SIG-M5 treated with dmso at 0.1 percent for 504 hours (cell line): ENCODE measurements around the gene MGST2.
"Not testable (repeated sequence)": the region's sequence is repeated elsewhere in the genome, so short reads cannot be mapped to it uniquely, and the experiment has no call there.

Experiments
- DNase-seq: peaks from one replicate; lab custom pipeline; 2025; ENCODE audit not compliant: unreplicated experiment; lab: John Stamatoyannopoulos, UW

MGST2 gene

GRCh38 chr4:139665690-139666529, at the start of gene MGST2:
Gene MGST2, plus strand, starts transcription at chr4:139665819. Its CDS starts 201 bp downstream, at chr4:139666020.
- peak; percentile 63 for DNase-seq

GRCh38 chr4:139617702-139618490, 47.7 kb upstream of the MGST2 start:
- DNase-seq, result peak; percentile 50

GRCh38 chr4:139619644-139620043, 46.0 kb upstream of the MGST2 start:
- DNase-seq, result peak; percentile 54

GRCh38 chr4:139622901-139623381, 42.7 kb upstream of the MGST2 start:
- DNase-seq, result no peak

- no peak for DNase-seq
Measured at GRCh38 chr4:139624441-139625092, 41.1 kb upstream of the MGST2 start.

- DNase-seq, result no peak
Measured at GRCh38 chr4:139625093-139625455, 40.5 kb upstream of the MGST2 start.

- no peak for DNase-seq
Measured at GRCh38 chr4:139625482-139625881, 40.1 kb upstream of the MGST2 start.

GRCh38 chr4:139628184-139629012, 37.2 kb upstream of the MGST2 start:
- DNase-seq, result no peak

- DNase-seq, result no peak
Measured at GRCh38 chr4:139629436-139630125, 36.0 kb upstream of the MGST2 start.

- DNase-seq, result no peak
Measured at GRCh38 chr4:139630126-139630495, 35.5 kb upstream of the MGST2 start.

GRCh38 chr4:139630991-139631390, 34.6 kb upstream of the MGST2 start:
- DNase-seq, result no peak

- no peak for DNase-seq
Measured at GRCh38 chr4:139631791-139632190, 33.8 kb upstream of the MGST2 start.

GRCh38 chr4:139632739-139633138, 32.9 kb upstream of the MGST2 start:
- not testable (repeated sequence) for DNase-seq

- DNase-seq, result no peak
Measured at GRCh38 chr4:139633195-139633594, 32.4 kb upstream of the MGST2 start.

GRCh38 chr4:139633661-139634060, 32.0 kb upstream of the MGST2 start:
- DNase-seq, result no peak

- DNase-seq, result no peak
Measured at GRCh38 chr4:139635966-139636365, 29.7 kb upstream of the MGST2 start.

GRCh38 chr4:139638306-139638705, 27.3 kb upstream of the MGST2 start:
- not testable (repeated sequence) for DNase-seq

GRCh38 chr4:139639654-139640053, 26.0 kb upstream of the MGST2 start:
- DNase-seq, result no peak

GRCh38 chr4:139641218-139641617, 24.4 kb upstream of the MGST2 start:
- DNase-seq, result no peak

- no peak for DNase-seq
Measured at GRCh38 chr4:139642364-139642763, 23.3 kb upstream of the MGST2 start.
